HG02938 (cell line): Measurements from ENCODE around the gene COL6A1.

Experiments
- ATAC-seq: cut with Tn5 transposase; IDR thresholded peaks from one replicate; pipeline ENCODE4 v1.9.1; 2021; ENCODE audit warnings: mild to moderate bottlenecking, moderate library complexity; ENCODE audit not compliant: unreplicated experiment

COL6A1 gene

DNA sequence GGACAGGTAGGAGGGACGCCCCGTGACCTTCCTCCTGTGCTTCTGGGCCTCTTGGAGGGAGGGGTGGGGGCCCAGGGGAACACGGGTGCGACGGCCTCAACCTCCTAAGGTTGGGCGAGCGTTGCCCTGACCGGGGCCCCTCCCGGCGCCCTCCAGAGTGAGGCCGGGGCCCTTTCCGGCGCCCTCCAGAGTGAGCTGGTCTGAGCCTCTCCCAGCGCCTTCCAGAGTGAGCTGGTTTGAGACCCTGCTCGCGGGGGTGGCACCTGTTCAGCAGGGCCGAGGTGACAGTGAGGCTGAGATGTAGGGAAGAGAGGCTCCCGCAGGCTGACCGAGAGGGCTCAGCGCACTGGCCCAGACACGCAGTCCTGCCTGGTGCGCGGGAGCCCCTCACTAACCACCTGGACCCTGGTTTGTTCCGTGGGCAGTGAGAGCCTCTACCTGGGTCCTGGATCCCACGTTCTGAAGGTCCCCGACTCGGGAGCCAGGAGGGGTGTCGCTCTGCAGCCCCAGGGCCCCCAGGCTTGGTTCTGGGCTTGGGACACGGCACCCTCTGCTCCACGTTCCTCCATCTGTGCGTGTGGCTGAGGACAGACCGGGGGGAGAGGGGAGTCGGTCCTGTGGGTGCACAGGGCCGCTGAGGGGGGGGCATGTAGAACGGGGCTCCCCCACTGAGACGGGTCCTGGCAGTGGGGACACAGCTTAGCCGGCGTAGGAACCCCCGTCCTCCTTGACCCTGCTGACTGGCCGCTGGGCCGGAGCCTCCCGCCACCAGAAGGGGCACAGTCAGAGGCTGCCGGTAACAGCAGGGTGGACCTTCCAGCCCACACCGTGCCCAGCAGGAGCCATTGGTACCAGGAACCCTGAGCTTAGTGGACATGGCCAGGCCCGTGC, 1.4 kb downstream of the COL6A1 start:
- no peak for ATAC-seq

DNA sequence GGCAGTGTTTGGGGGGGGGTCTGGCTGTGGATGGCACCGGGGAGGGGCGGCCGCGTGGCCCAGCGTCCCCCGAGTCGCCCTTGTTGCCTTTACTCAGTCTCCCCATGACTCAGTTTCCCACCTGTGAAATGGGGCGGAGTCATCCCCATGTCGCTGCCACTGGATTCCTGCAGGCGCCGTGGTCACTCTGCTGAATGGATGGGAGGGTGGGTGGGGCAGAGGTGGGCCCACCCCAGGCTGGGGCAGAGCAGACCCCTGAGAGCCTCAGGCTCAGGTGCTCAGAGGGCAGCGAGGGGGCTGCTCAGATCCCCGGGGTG, 2.0 kb downstream of the COL6A1 start:
- no peak for ATAC-seq

- no peak for ATAC-seq
Measured at GRCh38 chr21:45983981-45984551, 2.5 kb downstream of the COL6A1 start.

DNA sequence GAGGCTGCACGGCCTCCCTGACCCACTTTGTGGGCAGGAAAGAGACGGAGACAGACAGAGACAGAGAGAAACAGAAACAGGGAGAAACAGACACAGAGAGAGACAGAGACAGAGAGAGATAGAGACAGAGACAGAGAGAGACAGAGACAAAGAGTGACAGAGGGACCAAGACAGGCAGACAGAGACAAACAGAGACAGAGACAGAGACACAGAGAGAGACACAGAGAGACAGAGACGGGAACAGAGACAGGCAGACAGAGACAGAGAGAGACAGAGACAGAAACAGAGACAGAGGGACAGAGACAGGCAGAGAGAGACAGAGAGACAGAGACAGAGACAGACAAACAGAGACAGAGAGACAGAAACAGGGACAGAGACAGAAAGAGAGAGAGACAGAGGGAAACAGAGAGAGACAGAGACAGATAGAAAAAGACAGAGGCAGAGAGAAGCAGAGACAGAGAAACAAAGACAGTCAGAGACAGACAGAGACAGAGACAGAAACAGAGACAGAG, 3.1 kb downstream of the COL6A1 start:
- no peak for ATAC-seq

GRCh38 chr21:45985471-45986315, 4.1 kb downstream of the COL6A1 start:
- ATAC-seq = no peak

DNA sequence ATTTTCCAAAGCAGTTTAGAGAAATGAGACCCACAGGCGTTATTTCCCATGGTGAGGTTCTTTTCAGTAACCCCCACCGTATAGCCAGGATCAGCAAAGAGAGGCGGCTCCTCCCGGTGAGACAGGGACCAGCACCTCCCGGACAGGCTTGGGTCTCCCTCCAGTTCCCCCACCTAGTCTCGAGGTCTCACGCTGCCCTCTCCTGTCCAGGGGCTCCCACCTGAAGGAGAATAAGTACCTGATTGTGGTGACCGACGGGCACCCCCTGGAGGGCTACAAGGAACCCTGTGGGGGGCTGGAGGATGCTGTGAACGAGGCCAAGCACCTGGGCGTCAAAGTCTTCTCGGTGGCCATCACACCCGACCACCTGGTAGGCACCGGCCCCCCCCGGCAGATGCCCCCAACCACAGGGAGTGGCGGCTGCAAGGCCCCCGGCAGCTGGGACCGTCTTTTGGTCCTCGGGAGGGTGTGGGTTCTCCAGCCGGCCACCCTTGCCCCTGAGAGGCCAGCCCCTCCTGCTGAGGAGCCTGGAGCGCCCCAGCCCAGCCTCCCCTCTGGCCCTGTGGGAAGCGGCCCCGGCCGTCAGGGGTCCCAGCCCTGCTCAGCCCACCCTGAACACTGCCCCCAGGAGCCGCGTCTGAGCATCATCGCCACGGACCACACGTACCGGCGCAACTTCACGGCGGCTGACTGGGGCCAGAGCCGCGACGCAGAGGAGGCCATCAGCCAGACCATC, 4.9 kb downstream of the COL6A1 start:
- no peak for ATAC-seq

DNA sequence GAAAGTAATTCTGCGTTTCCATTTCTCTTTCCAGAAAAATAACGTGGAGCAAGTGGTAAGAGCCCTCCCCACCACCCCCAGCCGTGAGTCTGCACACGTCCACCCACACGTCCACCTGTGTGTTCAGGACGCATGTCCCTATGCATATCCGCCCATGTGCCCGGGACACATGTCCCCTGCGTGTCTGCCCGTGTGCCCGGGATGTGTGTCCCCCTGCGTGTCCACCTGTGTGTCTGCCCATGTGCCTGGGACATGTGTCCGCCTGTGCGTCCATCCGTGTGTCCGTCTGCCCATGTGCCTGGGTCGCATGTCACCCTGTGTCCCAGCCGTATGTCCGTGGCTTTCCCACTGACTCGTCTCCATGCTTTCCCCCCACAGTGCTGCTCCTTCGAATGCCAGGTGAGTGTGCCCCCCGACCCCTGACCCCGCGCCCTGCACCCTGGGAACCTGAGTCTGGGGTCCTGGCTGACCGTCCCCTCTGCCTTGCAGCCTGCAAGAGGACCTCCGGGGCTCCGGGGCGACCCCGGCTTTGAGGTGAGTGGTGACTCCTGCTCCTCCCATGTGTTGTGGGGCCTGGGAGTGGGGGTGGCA, 5.6 kb downstream of the COL6A1 start:
- ATAC-seq = no peak

DNA sequence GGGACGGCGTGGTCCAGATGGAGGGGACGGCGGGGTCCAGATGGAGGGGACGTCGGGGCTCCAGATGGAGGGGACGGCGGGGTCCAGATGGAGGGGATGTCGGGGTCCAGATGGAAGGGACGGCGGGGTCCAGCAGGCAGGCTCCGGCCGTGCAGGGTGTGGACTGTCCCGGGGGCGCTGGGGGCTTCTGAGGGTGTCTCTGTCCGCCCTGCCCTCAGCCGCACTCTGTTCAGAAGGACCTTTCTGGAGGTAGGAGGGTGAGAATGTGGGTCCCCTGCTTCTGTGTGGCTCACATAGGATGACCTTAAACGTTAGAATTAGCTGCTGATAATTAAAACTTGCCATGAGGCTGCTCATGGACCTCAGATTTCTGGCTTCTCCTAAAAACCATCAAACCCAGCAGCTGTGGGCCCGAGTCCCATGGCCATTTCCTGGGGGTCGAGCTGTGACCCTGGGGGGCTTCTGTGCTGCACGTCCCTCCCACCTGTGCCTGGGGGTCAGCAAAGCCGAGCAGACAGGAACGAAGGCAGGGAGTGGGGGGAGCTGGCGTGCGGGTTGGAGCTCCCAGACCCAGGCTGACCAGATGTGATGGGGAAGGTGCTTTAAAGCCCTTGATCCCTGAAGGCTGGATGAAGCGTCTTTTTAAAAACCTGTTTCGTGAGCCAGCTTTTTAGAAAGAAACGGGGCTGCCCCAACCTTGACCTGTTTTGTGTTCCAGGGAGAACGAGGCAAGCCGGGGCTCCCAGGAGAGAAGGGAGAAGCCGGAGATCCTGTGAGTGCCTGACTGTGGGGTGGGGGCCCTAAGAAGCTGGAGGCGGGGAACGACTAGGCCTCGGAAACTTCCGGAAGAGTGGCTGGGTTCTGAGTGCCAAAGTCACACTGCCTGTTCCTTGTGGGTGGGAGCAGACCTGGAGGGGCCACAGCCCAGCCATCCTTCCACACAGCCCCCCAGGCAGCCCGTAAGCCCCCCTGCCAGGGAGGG, 7.1 kb downstream of the COL6A1 start:
- ATAC-seq = no peak

GRCh38 chr21:45989355-45990048, 7.9 kb downstream of the COL6A1 start:
- ATAC-seq = no peak

DNA sequence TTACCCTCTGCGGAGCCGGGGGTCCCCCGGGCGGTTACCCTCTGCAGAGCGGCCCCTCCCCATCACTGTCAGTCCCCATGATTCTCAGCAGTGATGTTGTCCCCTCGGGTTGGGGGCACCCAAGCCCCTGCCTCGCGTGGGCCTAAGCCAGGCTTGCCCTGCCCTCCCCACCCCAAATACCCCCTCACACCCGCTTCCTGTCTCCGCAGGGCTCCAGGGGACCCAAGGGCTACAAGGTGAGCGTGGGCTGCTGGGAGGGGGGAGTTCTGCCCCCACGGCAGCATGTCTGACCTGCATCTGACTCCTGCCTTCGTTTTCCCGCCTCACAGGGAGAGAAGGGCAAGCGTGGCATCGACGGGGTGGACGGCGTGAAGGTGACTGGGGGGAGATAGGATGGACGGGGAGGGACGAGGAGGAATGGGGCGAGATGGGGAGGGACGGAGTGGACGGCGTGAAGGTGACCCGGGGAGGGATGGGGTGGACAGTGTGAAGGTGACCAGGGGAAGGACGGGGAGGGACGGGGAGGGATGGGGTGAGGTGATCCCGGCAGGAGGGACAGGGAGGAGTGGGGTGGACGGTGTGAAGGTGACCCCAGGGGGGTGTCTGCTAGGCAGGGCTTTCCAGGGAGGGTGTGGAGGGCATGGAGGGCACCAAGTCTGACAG, 8.6 kb downstream of the COL6A1 start:
- no peak for ATAC-seq

- ATAC-seq = no peak
Measured at GRCh38 chr21:45990741-45991605, 9.4 kb downstream of the COL6A1 start.

DNA sequence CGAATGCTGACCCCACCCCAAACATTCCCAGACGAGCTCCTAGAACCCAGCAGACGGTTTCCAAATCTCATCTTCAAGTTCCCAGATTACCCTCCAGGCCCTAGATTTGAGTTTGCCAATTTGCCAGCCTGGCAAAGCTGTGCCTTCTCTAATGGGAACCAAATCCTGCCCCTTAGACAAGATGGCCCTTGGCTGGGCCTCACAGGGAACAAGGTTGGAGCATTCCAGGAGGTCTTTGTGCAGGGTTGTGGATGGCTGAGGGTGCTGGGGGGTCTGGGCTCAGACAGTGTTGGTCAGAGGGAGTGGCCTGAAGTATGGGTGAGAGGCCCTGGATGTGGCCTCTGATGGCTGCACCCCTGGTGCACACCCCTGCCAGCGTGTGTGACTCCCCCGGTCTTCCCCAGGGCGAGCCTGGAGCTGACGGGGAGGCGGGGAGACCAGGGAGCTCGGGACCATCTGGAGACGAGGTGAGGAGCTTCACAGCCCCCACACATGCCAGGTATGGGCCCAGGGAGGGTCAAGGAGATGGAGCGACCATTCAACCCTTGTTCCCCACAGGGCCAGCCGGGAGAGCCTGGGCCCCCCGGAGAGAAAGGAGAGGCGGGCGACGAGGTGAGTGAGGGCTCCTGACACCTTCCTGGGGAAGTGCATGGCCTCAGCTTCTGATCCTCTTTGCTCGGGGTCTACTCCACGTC, 10.2 kb downstream of the COL6A1 start:
- no peak for ATAC-seq

DNA sequence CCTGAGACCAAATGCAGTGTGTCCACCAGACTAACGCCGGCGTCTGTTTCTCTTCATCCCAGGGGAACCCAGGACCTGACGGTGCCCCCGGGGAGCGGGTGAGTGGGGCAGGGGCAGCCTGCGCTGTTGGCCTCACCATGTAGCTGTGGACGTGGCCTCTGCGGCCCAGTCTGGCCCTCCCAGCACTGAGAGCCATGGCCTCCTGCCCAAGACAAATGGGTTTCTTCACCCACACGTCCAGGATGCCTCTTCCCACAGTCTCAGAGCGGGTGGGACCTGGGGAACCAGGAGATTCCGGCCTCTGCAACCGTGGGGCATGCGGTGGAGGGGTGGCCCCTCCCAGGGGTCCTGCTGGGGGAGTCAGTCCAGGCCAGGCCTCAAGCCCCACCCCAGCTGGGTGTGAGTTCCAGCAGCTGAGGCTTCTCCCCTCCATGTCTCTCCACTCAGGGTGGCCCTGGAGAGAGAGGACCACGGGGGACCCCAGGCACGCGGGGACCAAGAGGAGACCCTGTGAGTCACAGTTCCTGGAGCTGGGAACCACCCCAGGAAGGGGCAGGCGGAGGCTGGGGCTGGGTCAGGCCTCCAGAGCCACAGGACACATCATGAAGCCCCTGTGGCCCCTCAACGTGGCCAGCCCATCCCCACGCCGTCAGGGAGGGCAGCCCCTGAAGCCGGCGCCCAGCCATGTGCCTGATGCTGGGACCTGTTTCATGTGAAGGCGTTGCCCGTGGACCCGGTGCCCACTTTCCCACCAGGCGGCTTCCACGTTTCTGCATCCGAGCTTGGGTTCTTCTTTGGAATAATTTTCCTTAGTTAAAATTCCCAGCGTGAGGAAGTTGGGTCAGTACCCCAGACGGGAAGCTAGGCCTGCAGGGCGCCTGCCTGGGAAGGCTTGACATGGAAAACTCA, 11.0 kb downstream of the COL6A1 start:
- no peak for ATAC-seq

GRCh38 chr21:45993210-45994085, 11.9 kb downstream of the COL6A1 start:
- ATAC-seq = no peak
